GM18517 (cell line): ENCODE measurements around the gene TBXAS1.
A peak's percentile ranks its signal among the peaks of the same experiment; 100 is the strongest.
"Not testable (repeated sequence)": the region's sequence is repeated elsewhere in the genome, so short reads cannot be mapped to it uniquely, and the experiment has no call there.

Experiments
- ATAC-seq: cut with Tn5 transposase; IDR thresholded peaks from one replicate; pipeline ENCODE4 v1.9.1; 2021; ENCODE audit warnings: mild to moderate bottlenecking, moderate library complexity; ENCODE audit not compliant: unreplicated experiment

TBXAS1 gene

DNA sequence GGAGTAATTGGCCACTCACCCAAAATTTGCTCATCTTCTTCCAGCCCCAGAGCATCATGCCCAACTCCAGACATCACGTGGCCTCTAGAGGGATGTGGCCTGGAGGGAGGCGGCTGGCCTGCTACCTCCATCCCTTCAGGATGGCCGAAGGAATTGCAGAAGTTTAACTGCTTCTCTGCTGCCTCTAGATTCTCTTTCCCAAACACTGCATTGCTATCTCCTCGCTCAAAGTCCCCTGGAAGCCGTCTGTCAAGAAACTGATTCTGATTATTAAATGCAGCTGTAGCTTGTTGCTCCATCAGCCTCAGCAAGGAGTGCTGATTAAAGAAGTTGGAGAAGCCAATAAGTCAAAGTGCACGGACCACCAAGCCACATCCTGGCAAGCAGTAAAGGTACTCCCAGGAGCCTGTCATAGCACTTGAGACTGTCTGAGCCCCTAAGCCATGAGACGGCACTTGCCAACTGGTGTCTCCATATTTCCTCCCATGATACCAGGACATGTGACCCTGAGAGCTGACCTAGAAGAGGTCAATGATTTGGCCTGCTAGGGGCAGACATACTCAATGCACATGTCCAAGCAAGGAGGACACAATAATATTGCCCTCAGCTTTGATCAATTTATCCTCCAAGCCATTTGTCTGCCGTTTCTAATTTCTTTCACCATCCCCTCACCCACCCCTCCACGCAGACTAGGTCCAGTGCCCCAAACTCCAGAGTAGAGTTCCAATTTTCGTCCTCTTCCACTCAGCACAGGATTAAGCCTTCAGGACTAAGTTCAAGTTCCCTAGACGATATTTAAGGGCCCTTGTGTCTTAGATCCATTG, 84.2 kb downstream of the TBXAS1 start:
- no peak for ATAC-seq

DNA sequence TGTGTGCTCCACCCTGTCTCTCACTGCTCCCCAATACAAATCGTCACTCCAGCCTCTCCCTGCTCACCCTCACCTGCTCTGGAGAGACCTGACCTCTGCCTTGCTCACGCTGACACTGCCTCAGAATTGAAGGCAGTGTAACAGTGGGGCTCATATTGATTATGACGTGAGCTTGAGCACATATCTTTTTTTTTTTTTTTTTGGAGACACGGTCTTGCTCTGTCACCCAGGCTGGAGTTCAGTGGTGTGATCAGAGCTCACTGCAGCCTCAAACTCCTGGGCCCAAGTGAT, 84.7 kb downstream of the TBXAS1 start:
- ATAC-seq: no peak

DNA sequence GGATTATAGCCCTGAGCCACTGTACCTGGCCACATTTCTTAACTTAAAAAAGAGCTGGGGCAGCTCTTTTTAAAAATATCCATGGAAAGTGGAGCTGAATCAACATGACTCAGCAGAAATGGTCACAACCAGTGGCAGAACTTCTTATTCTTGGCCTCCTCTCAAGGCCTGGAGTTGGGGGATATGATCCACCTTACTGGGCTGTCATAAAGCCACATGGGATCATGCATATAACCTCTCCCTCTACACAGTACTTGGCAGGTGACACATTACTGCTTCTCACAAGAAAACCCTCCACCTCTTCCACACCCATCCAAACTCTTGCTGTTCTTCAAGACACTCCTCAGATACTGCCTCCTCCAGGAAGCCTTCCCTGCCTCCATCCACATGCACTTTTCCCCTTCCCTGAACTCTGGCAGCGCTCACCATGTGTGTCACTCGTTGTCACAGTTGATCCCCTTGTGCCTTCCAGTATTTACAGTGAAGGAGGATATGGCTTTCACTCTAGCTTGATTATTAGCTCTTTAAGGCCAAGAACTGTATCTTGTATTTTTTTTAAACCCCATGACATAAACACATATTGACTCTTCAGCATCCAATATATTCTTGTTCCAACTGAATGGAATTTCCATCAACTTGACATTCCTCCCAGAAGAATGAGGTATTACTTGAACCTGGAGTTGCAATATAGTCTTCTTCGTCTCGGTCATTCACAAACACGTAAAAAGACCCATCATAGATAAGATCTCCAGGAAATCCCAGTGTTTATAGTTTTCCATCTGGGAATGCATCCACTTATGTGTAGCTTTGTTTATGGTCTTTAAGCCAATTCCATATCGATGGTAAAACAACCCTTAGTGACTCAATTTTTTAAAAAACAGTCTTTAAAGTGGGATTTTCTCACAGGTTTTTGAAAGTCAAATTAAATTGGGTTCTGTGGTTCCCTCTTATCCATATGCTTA, 85.5 kb downstream of the TBXAS1 start:
- ATAC-seq: no peak

DNA sequence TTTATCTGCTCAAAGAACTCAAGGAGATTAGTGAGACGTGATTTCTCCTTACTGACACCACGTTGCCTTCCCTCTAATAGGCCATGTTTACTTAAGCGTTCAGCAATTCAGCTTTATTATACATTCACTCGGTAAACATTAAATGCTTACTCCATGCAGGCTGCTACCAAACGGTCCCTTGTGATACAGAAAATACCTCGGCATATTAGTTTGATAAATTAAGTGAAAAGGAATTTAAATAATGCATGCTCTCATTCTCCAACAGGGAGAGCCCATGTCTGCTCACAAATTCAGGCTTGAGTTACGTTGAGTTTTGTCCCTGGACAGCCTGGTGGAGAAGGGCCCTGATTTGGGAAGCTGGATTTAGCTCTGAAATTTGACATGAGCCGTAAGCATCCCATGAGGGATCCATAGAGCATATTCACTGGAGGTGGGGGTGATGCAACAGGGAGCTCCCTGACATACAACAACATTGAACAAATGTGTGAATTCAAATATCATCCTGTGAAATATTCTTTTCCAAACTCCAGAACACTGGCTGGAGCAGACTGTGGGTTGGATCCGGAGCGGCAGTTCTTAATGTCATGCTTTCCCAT, 86.3 kb downstream of the TBXAS1 start:
- no peak for ATAC-seq

DNA sequence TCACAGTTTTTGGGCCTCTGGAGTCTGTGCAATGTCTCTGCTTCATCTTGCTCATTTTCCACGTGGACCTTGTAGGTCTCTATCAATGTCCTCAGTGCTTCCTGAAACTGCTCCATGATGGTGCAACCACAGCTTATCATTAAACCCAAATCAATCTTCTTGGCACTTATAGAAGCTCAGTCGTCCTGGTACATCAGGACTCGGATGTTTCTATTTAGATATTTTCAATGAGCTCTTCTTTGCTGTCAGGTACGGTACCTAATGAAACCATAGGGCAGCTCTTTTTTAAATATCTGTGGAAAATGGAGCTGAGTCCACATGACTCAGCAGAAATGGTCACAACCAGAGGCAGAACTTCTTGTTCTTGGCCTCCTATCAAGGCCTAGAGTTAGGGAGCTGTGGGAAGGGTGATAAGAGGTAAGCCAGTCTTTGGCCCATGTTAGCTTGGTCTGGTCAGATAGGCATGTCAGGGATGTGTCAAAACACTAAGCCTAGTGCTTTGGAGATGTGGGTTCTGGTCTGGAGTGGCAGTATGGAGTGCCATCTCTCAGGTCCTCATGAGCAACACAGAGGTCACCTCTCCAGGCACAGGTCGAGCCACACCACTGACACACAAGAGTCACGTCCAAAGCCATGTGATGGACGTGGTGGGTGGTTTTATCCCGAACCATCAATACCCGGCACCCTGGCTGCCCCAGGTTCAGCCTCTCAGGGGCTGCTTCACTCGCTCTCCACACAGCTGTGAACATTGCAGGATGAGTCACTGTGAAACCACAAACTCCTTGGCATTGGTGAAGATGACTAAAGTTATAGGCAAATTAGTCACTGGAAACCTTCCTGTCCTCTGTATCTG, 87.0 kb downstream of the TBXAS1 start:
- ATAC-seq: peak; percentile 96

DNA sequence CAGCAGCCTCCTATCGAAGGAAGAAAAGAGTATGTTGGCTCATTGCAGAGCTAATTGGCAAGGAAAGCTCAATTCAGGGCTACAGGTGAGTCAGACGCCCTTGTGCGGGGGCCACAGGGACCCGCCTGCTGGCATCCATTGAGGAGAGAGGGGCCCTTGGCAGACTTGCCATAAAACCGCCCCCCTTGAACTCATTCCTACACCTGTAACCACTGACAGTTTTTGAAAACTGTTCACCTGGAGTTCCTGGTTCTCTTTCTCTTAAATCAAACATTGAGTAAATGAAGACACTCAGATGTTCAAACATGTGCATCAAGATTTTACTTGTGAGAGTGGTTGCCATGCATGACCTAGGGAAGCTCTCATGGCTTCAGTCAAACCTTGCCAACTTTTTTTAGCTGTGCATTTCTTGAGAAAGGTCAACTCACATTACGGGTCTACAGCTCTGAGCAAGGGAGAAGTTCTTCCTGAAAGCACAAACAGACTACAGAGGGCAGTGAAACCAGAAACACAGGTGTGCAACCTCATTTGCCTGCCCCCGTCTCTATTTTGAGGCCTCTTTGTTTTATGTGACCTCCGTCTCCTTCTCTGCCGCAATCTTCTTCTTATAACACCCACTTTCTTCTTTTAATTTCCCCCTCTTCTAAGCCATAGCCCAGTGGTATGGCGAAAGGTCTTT, 87.8 kb downstream of the TBXAS1 start:
- peak; percentile 78 for ATAC-seq

DNA sequence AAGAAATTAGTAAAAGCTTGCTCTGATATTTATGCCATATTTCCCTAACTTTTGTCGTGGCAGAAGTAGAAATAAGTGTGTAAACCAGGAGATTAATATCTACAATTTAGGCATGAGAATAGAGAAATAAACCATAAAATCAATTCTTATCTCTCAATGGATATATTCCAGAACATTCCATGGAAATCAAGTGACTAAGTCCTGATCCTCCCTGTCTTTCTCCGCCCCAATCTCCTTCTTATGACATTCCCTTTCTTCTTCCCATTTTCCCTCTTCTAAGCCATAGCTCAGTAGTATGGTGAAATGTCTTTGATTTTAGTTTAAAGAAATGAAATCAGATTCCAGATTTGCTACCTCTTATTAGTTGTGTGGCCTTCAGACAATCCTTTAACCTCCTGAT, 88.8 kb downstream of the TBXAS1 start:
- no peak for ATAC-seq

DNA sequence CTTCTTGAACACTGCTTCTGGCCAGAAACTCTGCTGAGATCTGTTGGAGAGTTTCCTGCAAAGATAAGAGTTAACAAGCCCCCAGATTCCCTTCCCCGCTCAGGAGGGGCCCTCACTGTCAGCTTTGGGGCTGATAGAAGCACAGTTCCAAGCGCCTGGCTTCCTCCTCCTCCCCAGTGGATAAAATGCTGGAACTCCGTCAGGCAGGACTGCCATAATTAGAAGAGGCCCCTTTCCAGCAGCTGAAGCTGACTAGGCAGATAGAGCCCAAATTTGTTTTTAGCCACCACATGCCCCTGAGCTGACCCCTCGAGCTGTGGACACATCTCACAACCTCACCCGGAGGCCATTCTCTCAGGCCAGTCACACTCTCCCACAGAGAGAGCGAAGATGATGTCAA, 89.4 kb downstream of the TBXAS1 start:
- no peak for ATAC-seq

DNA sequence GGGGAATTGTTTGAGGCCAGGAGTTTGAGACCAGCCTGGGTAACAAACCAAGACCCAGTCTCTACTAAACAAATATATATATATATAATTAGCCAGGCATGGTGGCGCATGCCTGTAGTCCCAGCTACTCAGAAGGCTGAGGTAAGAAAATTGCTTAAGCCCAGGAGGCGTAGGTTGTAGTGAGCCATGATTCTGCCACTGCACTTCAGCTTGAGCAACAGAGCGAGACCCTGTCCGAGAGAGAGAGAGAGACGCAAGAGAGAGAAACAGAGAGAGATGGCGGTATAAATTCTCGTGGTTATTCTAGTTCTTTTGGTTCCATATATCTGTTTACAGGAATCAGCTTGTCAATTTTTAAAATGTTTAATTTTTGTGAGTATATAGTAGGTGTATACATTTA, 94.0 kb downstream of the TBXAS1 start:
- ATAC-seq: no peak

DNA sequence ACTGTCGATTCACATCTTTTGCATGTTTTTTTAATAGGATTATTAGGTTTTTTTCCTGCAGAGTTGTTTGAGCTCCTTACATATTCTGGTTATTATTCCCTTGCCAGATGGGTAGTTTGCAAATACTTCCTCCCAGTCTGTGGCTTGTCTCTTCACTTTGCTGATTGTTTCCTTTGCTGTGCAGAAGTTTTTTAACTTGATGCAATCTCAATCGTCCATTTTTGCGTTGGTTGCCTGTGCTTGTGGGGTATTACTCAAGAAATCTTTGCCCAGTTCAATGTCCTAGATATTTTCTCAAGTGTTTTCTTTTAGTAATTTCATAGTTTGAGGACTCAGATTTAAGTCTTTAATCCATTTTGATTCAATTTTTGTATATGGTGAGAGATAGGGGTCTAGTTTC, 95.4 kb downstream of the TBXAS1 start:
- ATAC-seq: no peak

DNA sequence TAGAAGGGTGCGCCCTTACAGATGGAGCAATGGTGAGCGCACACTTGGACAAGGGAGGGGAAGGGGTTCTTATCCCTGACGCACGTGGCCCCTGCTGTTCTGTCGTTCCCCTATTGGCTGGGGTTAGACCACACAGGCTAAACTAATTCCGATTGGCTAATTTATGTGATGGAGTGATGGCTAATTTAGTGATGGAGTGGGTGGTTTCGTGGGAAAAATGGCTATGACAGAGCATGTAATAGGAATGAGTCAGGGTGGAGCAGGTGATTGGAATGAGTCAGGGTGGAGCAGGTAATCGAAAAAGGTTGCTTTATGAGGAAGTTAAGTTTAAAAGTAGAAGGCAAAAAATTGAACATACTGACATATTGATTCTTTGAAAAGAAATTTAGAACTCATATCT, 100.2 kb downstream of the TBXAS1 start:
- not testable (repeated sequence) for ATAC-seq

DNA sequence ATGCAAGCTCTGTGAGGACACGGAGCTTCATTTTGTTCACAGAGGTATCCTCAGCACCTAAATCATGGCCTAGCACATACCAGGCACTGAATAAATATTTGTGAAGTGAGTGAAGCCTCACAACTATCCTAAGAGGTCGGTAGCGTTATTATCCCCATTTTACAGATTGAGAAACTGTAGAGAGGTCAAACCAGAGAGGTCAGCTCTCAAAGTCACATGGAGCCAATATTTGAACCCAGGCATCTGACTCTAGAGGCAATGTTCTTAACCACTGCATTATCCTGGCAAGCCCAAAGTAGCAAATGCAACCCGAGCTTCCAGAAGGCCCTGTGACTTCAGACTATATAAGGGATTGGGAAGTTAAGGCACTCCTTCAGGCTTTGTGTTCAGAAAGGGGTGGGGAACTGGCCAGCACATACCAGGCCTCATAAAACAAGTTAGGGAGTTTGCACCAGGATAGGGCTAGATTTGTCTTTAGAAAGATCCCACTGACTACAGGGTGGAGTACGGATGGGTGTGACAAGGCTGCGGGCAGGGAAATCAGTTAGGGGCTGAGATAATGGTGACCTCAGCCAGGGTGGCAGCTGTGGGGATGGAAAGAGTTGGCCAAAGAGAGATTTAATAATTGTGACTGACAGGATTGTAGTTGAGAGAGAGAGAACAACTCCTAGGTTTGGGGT, 101.4 kb downstream of the TBXAS1 start:
- ATAC-seq: no peak

DNA sequence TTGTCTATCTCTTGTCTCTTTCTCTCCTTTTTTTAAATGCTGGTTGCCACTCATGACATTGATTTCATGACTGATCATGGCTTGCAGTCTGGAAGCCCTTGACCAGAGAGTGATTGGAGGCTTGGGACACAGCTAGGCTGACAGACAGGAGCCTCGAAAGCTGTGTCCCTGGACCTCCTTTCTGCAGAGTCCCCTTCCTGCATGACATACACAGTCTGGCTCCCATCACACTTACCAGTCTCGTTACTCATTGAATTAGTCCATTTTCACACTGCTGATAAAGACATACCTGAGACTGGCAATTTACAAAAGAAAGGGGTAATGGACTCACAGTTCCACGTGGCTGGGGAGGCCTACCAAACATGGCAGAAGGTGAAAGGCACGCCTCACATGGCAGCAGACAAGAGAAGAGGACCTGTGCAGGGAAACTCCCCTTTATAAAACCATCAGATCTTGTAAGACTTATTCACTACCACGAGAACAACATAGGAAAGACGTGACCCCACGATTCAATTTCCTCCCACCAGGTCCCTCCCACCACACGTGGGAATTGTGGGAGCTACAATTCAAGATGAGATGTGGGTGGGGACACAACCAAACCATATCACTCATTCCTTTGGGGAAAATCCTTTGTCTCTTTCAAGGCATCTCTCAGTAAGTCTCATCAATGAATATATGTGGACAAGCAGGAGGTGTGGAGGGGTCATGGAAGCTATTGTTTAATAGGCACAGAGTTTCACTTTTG, 102.3 kb downstream of the TBXAS1 start:
- ATAC-seq: no peak

DNA sequence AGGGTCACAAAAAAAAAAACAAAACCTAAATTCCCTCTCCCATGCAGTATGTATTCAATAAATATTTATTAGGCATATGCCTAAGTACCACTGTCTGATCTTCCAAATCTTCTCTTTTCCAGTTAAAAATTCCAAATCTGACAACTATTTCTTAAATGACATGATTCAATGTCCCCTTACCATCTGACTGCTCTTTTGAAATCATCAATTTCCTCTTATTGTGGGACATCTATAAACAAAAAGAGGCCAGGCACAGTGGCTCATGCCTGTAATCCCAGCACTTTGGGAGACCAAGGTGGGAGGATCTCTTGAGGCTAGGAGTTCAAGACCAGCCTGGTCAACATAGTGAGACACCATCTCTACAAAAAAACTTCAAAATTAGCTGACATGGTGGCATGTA, 103.5 kb downstream of the TBXAS1 start:
- ATAC-seq: no peak

DNA sequence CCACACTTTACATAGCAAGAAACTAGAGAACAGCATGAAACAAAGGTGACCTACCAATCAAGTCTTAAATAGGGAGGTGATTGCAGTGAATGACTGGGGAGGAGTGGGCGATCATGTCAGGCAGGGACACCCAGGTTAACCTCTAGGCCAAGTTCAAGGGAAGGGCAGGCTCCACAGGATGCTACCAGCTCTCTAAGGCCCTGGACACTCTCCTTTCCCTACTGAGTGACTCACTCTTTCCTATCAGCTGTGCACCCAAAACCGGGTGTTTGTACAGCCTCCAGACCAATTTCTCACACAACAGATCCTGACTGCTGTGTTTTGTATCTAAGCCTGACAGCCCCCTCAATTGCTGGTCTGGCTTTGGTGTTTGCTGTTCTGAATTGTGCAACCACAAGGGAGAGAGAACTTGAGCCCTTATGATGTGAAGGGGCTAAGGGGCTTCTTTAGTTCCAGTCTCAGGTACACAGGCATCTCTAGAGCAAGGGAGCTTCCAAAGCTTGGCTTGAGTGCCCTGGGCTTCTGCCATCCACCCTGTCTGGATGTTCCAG, 107.8 kb downstream of the TBXAS1 start:
- no peak for ATAC-seq

DNA sequence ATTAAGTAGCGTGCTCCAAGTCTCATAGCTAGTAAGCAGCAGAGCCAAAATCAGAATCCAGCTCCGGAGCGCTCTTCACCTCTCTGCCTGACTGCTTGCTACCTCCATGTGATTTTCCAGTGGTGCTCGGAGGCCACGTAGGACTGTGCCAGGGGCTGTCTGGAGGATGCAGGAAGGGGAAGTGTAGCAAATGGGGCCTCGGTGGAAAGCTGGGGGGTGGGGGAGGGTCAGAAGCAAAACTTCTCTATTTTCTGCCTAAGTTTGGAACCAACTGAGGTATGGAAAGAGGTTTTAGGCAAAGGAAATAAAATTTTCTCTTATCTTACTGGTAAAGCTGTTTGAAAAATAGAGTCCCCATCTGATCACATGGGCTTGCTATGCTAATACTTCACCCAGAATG, 108.7 kb downstream of the TBXAS1 start:
- no peak for ATAC-seq

DNA sequence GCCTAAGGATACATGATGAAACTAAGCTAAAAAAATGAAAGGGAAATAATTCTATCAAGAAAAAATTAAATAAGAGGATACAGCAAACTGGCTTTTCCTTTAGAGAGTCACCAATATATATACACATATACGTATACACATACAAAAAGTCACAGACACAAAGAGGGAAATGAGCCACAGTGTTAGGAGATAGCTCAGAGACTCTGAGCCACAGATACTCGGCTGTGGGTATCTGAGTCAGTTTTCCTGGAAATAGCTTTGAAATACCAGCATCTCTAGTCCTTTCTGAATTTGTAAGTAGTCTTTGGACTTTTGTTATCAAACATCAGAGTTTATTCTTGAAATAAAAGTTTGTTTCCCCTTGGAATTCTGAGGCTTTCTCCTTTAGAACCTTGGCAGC, 111.8 kb downstream of the TBXAS1 start:
- no peak for ATAC-seq

DNA sequence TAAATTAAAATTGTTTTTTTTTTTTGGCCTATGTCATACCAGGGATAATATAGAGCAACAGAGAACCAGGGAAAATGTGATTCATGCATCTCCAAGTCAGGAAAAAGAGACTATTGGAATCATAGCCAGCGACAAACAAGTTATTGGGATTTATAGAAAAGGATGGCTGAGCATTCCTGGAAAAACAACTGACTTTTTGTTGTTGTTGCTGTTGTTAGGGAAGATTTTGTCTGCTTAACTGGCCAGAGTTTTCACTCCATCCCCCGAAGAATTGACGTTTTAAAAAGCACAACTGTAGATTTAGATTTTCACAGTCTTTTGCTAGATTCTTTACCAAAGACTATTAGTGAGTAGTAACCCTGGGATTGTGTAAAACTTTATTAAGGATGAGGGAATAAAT, 112.4 kb downstream of the TBXAS1 start:
- ATAC-seq: no peak

DNA sequence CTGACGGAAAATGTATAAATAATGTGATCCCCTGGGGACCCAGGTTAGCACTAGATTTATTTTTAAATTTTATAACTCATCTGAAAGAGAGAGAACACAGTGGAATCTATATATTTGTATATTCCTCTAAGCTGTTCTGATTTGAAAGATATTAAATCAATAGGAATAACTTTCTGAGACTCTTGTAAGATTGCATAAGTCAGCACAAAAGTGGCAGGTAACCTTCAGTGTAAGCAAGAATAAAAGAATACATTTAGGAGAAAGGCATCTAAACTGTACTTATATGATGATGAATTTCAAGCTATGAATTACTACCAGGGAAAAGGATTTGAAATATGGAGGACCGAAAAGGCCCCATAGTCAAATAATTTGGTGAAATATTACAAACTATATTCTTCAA, 112.8 kb downstream of the TBXAS1 start:
- no peak for ATAC-seq
